Keratinocyte (primary cell): ENCODE measurements around the gene TMPRSS3.

ENCODE experiments used
- EZH2 ChIP-seq: IDR thresholded peaks from one replicate; pipeline ENCODE4 v1.6.1; 2012; ENCODE audit warnings: inconsistent platforms, mild to moderate bottlenecking, low read length, moderate library complexity
- TF ChIP-seq, protein P1 (sequence below), 3 experiments: IDR thresholded peaks in 1 of 3; conservative IDR thresholded peaks in 1 of 3; optimal IDR thresholded peaks in 1 of 3; 2 replicates in 2 of 3; 3 replicates in 1 of 3; pipeline versions ENCODE3 to v1.5.1; 2011; ENCODE audit warnings: low read length in 3 of 3, mild to moderate bottlenecking in 3 of 3, moderate library complexity in 2 of 3, control low read depth in 1 of 3, inconsistent platforms in 1 of 3; ENCODE audit not compliant: insufficient read depth in 2 of 3; ENCODE audit errors: extremely low read depth in 1 of 3

DNA sequence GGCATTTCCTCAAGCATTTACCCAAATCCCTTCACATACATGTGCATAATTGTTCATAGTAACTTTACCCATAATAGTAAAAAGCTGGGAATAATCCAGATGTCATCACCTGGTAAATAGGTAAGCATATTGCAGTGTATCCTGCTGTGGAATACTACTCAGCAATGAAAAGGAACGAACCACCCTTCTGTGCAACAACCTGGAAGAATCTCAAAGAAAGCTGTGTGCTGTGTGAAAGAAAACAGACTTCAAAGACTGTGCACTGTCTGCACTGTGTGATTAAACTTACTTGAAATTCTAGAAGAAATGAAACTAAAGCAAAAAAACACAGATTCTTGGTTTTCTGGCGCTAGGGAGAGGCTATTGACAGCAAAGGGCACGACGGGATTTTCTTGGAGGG is 58.6 kb downstream of the TMPRSS3 start:
- TF ChIP-seq, protein P1, sequence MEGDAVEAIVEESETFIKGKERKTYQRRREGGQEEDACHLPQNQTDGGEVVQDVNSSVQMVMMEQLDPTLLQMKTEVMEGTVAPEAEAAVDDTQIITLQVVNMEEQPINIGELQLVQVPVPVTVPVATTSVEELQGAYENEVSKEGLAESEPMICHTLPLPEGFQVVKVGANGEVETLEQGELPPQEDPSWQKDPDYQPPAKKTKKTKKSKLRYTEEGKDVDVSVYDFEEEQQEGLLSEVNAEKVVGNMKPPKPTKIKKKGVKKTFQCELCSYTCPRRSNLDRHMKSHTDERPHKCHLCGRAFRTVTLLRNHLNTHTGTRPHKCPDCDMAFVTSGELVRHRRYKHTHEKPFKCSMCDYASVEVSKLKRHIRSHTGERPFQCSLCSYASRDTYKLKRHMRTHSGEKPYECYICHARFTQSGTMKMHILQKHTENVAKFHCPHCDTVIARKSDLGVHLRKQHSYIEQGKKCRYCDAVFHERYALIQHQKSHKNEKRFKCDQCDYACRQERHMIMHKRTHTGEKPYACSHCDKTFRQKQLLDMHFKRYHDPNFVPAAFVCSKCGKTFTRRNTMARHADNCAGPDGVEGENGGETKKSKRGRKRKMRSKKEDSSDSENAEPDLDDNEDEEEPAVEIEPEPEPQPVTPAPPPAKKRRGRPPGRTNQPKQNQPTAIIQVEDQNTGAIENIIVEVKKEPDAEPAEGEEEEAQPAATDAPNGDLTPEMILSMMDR (optimal IDR thresholded peaks at IDR 0.05 in 1 of 3, IDR thresholded peaks at IDR 0.05 in 1 of 3, conservative IDR thresholded peaks at IDR 0.05 in 1 of 3; ENCODE audit: extremely low read depth in 1 of 3, insufficient read depth in 2 of 3, low read length in 3 of 3) = no peak
- no peak for TF ChIP-seq EZH2
